Measurements from ENCODE around the gene ADD3.

ADD3 gene

DNA sequence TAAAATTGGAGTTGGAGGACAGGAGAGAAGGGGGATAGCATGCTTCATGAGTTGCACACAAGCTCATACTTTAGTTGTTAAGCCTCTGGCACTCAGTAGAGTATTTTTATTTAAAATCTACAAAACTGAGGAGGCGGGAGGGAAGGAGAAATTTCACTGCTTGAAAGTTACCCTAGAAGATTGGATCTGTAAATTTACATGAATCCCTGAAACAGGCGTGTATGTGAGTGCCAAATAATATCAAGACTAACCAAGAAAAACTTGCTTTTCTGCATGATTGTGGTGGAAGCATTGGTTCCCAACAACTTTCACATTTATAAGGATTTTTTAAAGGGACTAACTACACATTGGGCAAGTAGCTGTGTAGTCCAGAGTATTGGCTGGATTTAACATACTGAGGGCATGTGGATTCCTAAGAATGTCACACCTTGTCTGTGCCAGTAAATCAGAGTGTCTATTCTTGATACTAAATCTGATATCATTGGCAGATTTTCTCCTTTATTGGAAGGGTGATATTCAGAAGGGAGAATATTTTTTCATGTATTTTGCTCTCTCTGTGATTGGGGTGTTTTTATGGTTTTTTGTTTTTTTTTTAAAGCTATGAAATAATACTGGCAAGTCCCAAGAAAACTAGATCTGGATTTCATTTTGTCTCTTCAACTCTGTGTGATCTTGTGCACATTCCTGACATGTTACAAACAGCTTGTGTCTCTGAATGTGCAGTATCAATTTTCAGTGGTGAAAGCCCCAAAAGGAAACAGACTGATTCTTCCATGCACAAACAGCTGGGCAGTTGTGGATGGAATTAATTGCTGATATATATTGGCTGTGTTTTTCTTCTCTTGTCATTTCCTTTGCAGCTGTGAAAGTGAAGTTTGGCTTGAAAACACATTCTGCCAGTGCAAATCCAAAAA lies 67.2 kb downstream of the ADD3 start:
- Histone ChIP-seq H3K4me3 (no peak overlapping the region), H3K4me1 (peaks cover 77% of the 10 kb centered on the region), H3K36me3 (no peaks in the 10 kb centered on the region), H3K27me3 (no peaks in the 10 kb centered on the region), H4K20me1 (no peaks in the 10 kb centered on the region), H3K27ac (peak overlapping the region; percentile 61), H3K9ac (no peak overlapping the region), H3K9me3 (no peaks in the 10 kb centered on the region), H3K4me2 (peak overlapping the region; percentile 60)
- no peak for TF ChIP-seq Cebpa-rat (IDR thresholded peaks at IDR 0.05)

DNA sequence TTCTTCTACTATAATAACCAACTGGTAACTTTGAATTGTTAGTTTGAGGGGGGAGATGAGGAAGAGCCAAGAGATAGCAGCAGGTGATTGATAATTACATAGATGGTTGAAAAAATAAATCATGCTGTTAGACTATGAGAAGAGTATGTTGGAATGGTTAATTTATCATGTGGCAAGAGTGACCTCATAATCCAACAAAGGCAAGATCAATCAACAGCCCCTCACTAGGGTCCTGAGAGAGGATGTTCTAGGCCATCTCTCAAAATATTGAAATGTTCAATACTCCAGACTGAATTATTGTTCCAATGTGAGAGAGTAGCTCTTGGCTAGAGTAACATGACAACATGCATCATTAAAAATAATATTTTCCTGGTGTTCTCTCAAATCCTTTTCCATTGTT lies 67.9 kb downstream of the ADD3 start:
- Histone ChIP-seq H3K4me1 (peaks cover 70% of the 10 kb centered on the region), H3K9ac (no peak overlapping the region), H3K9me3 (no peaks in the 10 kb centered on the region), H3K27me3 (no peaks in the 10 kb centered on the region), H3K4me3 (no peak overlapping the region), H4K20me1 (no peaks in the 10 kb centered on the region), H3K4me2 (peak overlapping the region; percentile 60), H3K36me3 (no peaks in the 10 kb centered on the region), H3K27ac (peak overlapping the region; percentile 61)
- TF ChIP-seq Cebpa-rat (IDR thresholded peaks at IDR 0.05) = no peak

DNA sequence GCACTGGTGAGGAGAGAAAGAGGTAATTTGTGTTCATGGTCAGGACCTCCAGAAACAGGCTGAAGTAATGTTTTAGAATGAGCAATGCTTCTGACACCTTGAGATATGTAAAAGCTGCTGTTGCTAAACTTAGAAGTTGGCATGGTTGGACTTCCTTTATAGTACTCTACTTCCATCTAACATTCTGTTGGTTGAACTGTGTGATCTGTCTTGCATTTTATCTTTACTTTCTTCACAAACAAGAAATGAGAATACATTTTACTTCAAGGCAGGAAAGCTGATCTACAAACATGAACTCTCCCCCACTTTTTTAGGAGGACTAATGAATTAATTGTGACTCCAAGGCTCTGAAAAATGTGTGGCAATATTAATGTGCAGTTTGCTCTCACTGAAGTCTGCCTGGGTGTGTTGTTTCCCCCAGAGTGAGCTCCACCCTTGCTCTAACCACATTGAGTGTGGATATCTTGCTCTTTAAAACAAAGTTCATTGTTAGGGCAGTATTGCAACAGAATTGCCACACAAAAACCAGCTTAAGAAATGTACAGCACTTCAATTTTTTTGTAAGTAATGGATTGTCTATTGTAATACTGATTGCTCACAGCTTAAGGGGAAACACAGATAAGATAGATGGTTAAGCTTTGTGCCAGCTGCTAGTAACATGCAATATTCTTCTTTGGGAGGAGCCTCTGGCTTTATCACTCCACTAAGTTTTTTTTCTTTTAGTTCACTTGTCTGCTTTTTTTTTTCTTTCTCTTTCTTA lies 69.0 kb downstream of the ADD3 start:
- H4K20me1 ChIP-seq = no peaks in the 10 kb centered on the region
- peaks cover 66% of the 10 kb centered on the region for H3K4me1 ChIP-seq
- H3K36me3 ChIP-seq = no peaks in the 10 kb centered on the region
- peak overlapping the region; percentile 75 for H3K27ac ChIP-seq
- no peaks in the 10 kb centered on the region for H3K9me3 ChIP-seq
- peak; percentile 35; the same call in 1 of the 2 replicates for TF ChIP-seq Cebpa-rat (IDR thresholded peaks at IDR 0.05)
- H3K4me3 ChIP-seq = peak overlapping the region; percentile 8; the same call in 1 of the 2 replicates
- H3K27me3 ChIP-seq = no peaks in the 10 kb centered on the region
- H3K4me2 ChIP-seq = peak overlapping the region; percentile 80
- H3K9ac ChIP-seq = peak overlapping the region; percentile 66

DNA sequence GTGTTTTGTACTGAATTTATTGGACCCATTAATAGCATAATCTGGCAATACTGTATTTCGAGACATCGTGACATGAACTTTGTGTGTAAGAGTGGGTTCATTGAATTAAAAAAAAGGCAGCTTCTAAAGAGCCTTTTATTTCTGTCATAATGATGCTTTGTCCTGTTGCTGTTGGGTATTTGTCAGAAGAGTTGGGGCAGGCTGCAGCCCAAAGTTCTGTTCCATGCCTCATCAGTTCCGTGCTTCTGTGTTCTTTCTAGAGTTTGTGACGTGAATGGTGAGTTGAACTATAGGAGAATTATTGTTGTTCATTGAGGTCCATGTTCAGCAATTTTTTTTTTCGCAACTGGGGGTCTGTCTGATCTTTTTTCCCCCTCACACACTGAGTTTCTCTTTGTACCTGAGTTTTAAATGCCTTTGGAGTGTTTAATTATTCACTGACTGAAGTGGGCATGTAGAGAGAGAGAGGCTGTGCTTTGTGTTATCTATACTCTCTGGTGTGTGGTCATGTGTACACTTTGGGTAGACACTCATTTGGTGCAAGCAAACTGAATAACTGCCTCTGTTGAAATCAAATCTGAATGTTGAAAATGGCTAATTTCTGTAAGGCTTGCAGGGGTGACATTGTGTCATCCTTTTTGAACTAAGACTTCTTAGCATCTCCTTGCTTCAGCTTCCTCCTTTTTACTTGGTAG lies 69.8 kb downstream of the ADD3 start:
- no peak for TF ChIP-seq Cebpa-rat (IDR thresholded peaks at IDR 0.05)
- Histone ChIP-seq H3K4me3 (no peak overlapping the region), H3K9me3 (no peaks in the 10 kb centered on the region), H4K20me1 (no peaks in the 10 kb centered on the region), H3K4me2 (peak overlapping the region; percentile 80), H3K9ac (peak overlapping the region; percentile 66; the same call in 1 of the 2 replicates), H3K27ac (peak overlapping the region; percentile 75), H3K27me3 (no peaks in the 10 kb centered on the region), H3K36me3 (no peaks in the 10 kb centered on the region), H3K4me1 (peaks cover 64% of the 10 kb centered on the region)

DNA sequence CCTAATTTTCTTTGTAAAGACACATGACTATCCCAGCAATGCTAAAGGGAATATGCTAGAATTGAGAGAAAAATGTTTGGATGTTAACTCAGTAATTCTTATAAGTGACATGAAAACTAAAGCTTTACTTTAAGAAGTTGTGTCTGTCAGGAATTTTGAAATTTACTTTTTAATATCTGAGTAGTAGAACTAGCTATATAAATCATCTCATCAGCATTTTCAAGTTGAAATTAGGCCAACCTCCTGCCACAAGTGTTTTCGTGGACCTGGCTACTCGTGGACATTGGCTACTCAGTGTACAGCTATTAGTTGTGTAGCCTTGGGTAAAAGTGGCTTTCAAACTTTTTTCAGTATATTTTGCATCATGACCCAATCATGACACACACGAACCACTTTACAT lies 70.5 kb downstream of the ADD3 start:
- no peaks in the 10 kb centered on the region for H4K20me1 ChIP-seq
- H3K4me1 ChIP-seq = peaks cover 61% of the 10 kb centered on the region
- H3K4me3 ChIP-seq = no peak overlapping the region
- no peak overlapping the region for H3K27ac ChIP-seq
- no peak for TF ChIP-seq Cebpa-rat (IDR thresholded peaks at IDR 0.05)
- no peaks in the 10 kb centered on the region for H3K9me3 ChIP-seq
- H3K4me2 ChIP-seq = no peak overlapping the region
- H3K27me3 ChIP-seq = no peaks in the 10 kb centered on the region
- no peaks in the 10 kb centered on the region for H3K36me3 ChIP-seq
- H3K9ac ChIP-seq = no peak overlapping the region

DNA sequence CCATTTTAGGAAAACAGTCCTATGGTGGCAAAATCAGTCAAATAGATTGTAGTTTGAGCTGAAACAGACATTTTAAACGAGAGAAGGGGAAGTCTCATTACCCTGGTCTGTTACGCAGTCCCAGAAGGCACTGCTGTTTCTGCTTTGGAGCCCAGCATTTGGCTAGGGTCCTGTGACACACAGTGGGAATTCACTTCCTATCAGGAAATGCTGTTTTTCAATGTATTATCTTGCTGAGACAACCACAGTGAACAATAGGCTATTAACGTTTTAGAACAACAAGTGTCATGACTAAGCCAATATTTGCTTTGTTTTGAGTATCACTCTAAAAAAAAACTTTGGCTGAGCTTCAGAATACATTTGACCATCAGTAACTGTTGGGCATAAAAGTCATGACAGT lies 74.1 kb downstream of the ADD3 start:
- H3K36me3 ChIP-seq = 0 out of 2 replicates have a peak, but pooled peaks cover 9% of the 10 kb centered on the region
- H3K27me3 ChIP-seq = no peaks in the 10 kb centered on the region
- TF ChIP-seq Cebpa-rat (IDR thresholded peaks at IDR 0.05) = no peak
- no peak overlapping the region for H3K4me3 ChIP-seq
- peak overlapping the region; percentile 32; the same call in 1 of the 2 replicates for H3K27ac ChIP-seq
- no peaks in the 10 kb centered on the region for H3K9me3 ChIP-seq
- H3K4me1 ChIP-seq = peaks cover 27% of the 10 kb centered on the region
- no peak overlapping the region for H3K9ac ChIP-seq
- H4K20me1 ChIP-seq = no peaks in the 10 kb centered on the region
- H3K4me2 ChIP-seq = peak overlapping the region; percentile 53

DNA sequence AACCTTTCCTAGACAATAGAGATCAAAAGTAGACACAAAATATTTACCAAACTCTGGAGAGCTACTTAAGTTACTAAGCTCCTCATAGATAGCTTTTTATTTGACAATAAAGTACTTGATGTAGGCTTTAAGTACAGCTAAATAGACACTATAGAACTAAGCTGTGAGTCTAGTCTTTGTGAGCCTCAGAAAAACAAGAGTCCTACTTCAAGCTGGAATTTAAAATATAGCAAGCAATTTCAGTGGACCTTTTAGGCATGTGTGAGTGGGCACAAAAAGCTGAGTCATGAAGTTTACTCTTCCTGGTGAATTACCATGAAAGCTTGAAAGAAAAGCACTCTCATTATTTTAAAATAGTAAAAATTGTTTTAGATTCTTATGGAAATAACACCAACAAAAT lies 76.1 kb downstream of the ADD3 start:
- no peak overlapping the region for H3K9ac ChIP-seq
- H3K4me1 ChIP-seq = peaks cover 13% of the 10 kb centered on the region
- H3K4me2 ChIP-seq = no peak overlapping the region
- no peaks in the 10 kb centered on the region for H3K27me3 ChIP-seq
- no peaks in the 10 kb centered on the region for H3K9me3 ChIP-seq
- H4K20me1 ChIP-seq = no peaks in the 10 kb centered on the region
- H3K4me3 ChIP-seq = no peak overlapping the region
- no peak overlapping the region for H3K27ac ChIP-seq
- 0 out of 2 replicates have a peak, but pooled peaks cover 9% of the 10 kb centered on the region for H3K36me3 ChIP-seq
- TF ChIP-seq Cebpa-rat (IDR thresholded peaks at IDR 0.05) = no peak

DNA sequence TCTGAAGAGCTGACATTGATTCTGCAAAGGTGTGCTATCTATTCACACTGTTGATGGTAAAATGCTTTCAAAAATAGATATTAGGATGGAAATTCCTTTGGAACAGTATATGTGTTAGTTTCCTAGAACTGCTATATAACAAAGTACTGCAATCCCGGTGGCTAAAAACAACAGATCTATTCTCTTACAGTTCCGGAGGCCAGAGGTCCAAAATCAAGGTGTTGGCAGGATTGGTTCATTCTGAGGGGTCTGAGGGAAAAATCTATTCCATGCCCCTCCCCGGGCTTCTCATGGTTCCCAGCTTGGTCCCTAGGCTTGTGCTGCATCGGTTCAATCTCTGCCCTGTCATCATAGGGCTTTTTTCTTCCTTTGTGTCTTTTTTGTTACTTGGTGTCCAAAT lies 79.9 kb downstream of the ADD3 start:
- H3K4me2 ChIP-seq = no peak overlapping the region
- no peak overlapping the region for H3K9ac ChIP-seq
- H3K4me3 ChIP-seq = no peak overlapping the region
- TF ChIP-seq Cebpa-rat (IDR thresholded peaks at IDR 0.05) = no peak
- H3K9me3 ChIP-seq = no peaks in the 10 kb centered on the region
- H4K20me1 ChIP-seq = no peaks in the 10 kb centered on the region
- H3K27me3 ChIP-seq = no peaks in the 10 kb centered on the region
- no peaks in the 10 kb centered on the region for H3K4me1 ChIP-seq
- H3K36me3 ChIP-seq = peaks cover 17% of the 10 kb centered on the region; the same call in 1 of the 2 replicates
- no peak overlapping the region for H3K27ac ChIP-seq

DNA sequence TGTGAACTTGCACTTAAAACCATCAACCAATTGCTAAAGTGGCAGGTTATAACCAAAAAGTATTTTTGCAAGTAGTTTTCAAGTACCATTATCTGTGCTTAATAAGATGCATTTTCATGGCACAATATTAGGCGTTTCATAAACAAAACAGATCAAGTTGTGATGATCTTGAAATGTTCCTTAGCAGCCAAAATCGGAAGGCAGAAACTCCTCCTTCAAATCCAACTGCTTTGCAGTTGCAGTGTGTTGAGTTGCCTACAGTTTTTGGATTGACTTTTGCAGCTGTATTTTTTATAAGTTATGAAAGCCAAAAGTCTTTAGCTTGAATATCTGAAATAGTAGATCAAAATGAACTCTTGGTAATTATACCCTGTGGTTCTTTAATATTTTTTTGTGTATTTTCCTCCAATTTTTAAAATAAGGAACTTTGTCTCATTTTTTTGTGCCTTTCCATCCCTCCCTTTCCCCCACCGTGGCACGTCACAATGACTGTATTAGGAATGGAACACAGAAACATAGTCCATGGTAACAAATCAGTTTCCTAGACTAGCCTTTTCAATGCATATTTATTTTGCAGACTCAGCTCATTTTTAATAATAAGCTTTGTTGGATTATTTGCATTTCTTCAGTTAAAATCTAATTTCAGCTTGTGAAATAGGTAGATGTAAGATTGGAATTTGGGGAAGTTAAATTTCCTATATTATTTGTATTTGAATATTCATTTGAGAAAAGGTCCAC lies 80.8 kb downstream of the ADD3 start:
- no peak for TF ChIP-seq Cebpa-rat (IDR thresholded peaks at IDR 0.05)

More for the DNA sequence above, 80.8 kb downstream of the ADD3 start:
- no peak overlapping the region for H3K9ac ChIP-seq
- no peak overlapping the region for H3K4me2 ChIP-seq
- no peak overlapping the region for H3K4me3 ChIP-seq
- H3K27me3 ChIP-seq = no peaks in the 10 kb centered on the region
- no peaks in the 10 kb centered on the region for H3K9me3 ChIP-seq
- H3K4me1 ChIP-seq = no peaks in the 10 kb centered on the region
- peaks cover 17% of the 10 kb centered on the region; the same call in 1 of the 2 replicates for H3K36me3 ChIP-seq
- H3K27ac ChIP-seq = no peak overlapping the region
- H4K20me1 ChIP-seq = no peaks in the 10 kb centered on the region

Measured in BLaER1 (cell line).